CD4-positive, alpha-beta T cell treated with Interleukin-17A for 4 hours (primary cell): ENCODE measurements around the gene NXPH4.

Experiments used
- DNase-seq: peaks from one replicate; pipeline ENCODE4 v3.0.0-alpha.2; 2020; ENCODE audit warnings: mixed read lengths

NXPH4 gene

DNA sequence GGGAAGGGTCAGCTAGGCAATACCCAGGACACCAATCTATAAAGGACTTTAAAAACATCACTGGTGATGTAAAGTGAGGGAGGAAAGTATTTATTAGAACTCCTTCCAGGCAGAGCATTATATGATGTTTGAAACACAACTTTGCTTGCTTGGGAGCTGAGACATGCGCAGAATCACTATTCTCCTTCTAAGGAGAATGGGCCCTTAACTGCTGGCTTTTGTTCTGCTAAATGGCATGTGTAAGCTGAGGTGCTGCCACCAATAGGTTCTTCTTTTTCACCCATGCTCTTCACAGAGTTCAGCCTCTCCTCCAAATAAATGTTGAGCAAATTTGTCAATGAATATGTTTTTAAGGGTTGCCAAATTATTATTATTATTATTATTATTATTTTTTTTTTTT lies 30.4 kb downstream of the NXPH4 start:
- DNase-seq: no peak

DNA sequence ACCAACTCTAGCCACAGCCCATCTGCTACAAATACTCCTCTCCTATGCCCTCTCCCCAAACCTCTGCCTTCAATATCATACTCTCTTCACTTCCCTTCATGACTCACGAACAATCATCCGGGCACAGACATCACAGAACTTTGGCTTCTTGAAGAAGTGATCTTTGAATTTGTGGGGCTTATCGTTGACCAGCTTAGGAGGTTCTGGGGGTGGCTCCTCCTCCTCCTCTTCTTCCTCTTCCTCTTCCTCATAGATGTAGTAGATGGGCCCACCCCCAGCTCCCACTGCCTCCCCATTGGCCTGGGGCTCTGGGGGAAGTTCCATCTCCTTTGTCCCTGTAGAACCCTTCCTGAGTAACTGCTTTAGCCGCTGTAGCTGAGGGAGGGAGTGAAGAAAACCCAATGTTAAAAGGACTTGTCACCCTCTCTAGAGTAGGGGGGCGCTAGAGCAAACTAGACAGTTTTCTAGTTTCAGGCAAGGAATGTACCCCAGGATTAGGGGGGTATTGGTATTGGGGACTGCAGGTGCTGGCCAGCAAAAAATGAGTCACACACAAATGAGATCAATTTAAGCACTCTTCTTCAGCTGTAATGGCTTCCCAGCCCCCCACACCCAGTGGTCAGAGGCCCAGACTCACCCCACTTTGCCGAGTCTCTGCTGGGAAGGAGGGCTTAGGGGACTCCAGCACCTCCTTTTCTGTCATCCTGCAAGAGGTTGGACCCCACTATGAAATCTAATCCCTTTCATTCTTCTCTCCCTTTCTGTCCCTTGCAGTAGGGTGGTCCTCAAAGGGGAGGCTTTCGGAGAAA lies 32.5 kb downstream of the NXPH4 start:
- no peak for DNase-seq

DNA sequence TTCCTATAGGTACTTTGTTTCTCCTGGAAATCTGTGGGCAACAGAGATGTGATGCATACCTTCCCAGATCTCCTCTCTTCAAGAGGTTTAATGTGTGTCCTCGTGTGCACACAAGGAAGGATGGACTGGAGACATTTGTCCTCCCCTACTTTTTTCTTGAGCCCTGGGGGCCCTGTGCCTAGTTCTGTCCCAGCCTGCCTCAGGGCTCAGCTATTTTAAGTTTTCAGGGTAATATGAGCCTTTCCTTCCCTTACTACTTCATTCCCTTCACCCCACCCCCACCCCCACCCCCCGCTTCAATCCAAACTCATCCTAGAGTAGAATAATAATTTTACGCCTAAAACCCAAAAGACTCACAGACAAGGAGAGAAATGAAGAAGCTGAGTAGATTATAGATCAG lies 33.9 kb downstream of the NXPH4 start:
- no peak for DNase-seq

- DNase-seq: no peak
These were observed 34.4 kb downstream of the NXPH4 start, which contains the start of gene STAC3 for GRCh38 chr12:57250956-57251355. TSS of gene STAC3 (minus strand) at chr12:57251187. CDS start at chr12:57249636, 1,551 bp downstream.

GRCh38 chr12:57254506-57255280 lies 38.1 kb downstream of the NXPH4 start:
- DNase-seq: no peak

GRCh38 chr12:57255916-57256315 lies 39.3 kb downstream of the NXPH4 start:
- DNase-seq: no peak

DNA sequence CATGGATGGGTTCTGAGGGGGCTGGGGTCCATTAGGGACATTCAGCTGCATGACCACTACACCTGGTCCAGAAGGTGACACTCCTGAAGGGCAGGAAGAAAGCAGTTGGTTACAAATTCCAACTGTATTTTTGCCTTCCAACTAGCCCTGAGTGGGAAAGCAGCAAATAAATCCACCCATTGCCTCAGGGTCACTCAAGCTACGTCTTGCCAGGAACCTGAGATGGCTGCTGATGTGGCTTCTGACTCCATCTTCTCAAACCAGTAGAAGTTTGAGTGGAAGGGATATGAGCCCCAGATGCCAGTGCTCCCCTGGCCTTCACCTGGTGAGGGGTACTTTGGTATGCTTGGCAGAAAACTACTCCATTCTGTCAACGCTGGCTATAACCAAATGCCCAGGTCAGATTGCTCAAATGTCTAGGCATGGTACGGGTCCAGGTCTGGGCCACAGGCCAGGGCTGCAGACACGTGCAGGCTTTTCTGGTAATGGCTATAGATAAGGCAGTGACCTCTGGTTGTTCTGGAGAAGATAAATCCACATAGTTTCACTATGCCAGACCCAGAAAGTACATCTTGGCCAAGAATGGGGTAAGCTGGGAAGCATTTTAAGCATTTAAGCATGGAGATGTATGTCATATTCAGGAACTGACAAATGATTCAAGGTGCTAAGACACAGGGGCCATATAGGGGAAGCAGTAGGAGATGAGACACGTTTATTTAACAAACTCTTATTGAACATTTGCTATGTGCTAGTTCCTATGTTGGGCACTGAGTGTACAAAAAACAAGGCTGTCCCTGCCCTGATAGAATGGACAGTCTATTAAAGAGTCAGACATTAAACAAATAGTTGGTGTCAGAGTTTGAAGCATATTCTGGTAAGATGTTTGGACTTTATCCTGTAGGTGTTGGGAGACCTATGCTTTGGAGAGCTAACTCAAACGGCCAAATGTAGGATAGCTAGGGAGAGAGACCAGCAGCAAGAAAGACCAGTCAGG lies 42.7 kb downstream of the NXPH4 start:
- no peak for DNase-seq

DNA sequence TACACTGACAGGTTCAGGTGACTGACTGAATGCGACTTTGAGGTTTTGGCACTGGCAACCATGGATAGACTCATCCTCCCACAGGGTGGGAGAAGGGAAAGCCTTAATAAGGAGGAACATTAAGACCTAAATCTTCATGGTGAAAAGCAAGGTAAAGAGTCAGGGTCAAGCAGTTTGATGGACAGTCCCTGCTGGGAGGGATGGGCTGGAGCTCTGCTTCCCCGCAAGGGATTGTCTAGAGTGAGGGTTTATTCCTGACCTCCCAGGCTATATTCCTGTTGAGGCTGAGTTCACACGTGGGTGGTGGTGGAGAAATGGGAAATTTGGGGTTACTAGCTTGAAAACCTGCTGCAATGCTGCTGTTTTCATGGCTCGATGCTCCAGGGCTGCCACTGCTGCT lies 43.8 kb downstream of the NXPH4 start:
- DNase-seq: no peak

- DNase-seq: no peak
These were observed 44.9 kb downstream of the NXPH4 start for GRCh38 chr12:57261428-57261865.

- no peak for DNase-seq
These were observed 45.7 kb downstream of the NXPH4 start for GRCh38 chr12:57262126-57262822.

- no peak for DNase-seq
These were observed 46.5 kb downstream of the NXPH4 start for GRCh38 chr12:57263096-57263495.

GRCh38 chr12:57266681-57267080 lies 50.1 kb downstream of the NXPH4 start:
- no peak for DNase-seq

GRCh38 chr12:57268264-57268663 lies 51.7 kb downstream of the NXPH4 start:
- DNase-seq: no peak

DNA sequence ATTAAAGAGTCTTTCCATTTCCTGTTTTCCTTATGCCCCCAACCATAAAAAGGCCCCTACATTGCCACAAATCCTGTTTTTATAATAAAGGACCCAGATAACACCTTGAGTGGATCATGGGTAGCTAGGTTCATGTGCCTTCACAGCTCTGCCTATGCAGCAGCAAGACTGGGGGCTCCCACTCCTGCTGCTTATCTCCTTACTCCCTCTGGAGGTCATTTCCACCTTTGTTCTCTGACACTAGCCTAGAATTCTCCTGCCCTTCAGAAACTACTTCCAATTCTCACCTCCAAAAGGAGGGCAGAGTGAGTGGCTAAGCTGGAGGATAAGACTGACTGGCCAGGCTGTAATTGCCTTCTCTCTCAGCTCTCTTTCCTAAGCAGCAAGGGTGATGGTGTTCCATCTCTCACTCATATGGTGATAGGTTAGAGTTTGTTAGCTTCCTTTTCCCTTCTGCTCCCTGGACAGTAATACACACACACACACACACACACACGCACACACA lies 54.4 kb downstream of the NXPH4 start:
- no peak for DNase-seq

DNA sequence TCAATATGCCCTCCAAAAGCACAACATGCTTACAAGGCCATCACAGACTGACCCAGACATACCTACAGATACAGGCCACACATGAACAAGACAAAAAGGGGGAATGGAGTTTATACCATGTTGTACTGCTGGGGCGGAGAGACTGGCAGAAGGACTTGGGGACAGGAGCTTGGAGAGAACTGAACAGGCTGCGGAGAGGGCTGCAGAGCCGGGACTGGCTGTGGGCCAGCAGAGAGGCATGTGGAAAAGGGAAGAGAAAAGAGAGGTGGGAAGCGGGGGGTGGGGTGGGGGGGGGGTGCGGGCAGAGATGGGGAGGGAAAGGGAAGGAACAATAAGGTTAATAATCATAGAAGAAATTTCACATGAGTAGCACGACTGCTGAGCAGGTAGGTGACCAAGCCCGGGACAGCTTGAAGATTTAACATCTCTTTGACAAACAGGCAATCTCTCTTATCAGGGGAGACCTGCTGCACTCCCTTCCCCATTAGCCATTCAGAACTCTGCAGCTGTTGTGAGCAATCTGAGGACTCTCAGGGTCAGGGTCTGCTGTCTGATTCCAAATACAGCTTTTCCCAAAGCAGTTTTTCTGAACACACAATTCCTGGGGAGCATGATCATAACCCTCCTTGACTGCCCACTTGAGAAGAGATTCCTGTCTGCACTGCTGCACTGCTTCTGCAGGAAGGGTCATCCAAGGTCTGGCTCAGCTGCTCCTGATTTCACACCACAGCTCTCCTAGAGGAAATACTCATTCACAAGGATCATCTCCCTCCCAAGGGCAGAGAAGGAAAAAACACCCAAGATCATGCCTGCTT lies 56.0 kb downstream of the NXPH4 start:
- DNase-seq: no peak

GRCh38 chr12:57273516-57273915 lies 56.9 kb downstream of the NXPH4 start:
- DNase-seq: no peak
